Measurements from ENCODE around the gene UBE2Q1.

DNA sequence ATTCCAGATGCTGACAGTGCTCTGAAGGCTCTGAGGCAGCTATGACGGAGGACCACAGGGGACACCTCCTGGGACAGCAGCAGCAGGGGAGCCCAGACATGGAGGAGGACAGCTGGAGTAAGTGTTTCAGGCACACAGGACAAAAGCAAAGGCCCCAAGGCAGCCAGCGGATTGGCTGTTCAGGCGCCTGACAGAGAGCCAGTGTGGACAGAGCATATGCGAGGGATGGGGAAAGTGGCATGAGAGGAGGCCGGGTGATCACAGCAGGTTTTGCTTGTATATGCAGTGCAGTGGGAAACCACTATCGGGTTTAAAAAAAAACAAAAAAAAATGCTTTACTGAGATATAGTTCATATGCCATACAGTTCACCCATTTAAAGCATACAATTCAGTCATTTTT, 28.2 kb upstream of the UBE2Q1 start:
- no peak for TF ChIP-seq EZH2phosphoT487 (IDR thresholded peaks at IDR 0.05; ENCODE audit: unreplicated experiment)
- TF ChIP-seq, protein P1, sequence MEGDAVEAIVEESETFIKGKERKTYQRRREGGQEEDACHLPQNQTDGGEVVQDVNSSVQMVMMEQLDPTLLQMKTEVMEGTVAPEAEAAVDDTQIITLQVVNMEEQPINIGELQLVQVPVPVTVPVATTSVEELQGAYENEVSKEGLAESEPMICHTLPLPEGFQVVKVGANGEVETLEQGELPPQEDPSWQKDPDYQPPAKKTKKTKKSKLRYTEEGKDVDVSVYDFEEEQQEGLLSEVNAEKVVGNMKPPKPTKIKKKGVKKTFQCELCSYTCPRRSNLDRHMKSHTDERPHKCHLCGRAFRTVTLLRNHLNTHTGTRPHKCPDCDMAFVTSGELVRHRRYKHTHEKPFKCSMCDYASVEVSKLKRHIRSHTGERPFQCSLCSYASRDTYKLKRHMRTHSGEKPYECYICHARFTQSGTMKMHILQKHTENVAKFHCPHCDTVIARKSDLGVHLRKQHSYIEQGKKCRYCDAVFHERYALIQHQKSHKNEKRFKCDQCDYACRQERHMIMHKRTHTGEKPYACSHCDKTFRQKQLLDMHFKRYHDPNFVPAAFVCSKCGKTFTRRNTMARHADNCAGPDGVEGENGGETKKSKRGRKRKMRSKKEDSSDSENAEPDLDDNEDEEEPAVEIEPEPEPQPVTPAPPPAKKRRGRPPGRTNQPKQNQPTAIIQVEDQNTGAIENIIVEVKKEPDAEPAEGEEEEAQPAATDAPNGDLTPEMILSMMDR (conservative IDR thresholded peaks at IDR 0.05; ENCODE audit: low read depth in 2 of 2): no peak

Measured in GM23338 (cell line).